HPDE6-E6E7 (cell line): Measurements from ENCODE around the gene CFH.
"Not testable (repeated sequence)": the region's sequence is repeated elsewhere in the genome, so short reads cannot be mapped to it uniquely, and the experiment has no call there.

Experiments
- DNase-seq: peaks from one replicate; pipeline ENCODE4 v3.0.0; 2011; ENCODE audit warnings: missing footprints; ENCODE audit errors: extremely low spot score

CFH gene

DNA sequence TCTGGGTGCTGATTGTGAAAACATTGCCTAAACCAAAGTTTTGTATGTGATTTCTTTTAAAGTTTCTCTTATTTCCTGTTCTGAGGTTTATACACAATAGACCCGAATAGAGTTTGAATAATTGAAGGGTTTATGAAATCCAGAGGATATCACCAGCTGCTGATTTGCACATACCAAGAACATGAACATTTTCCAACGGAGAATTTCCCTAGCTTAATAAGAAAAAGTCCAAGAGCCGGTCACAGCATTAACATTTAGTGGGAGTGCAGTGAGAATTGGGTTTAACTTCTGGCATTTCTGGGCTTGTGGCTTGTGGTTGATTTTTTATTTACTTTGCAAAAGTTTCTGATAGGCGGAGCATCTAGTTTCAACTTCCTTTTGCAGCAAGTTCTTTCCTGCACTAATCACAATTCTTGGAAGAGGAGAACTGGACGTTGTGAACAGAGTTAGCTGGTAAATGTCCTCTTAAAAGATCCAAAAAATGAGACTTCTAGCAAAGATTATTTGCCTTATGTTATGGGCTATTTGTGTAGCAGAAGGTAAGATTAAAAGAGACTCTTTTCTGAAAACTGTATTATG, at the start of gene CFH:
TSS of gene CFH (plus strand) at position 407 of the 579 bp plus-strand sequence. CDS start at position 482, 75 bp downstream.
- DNase-seq, result no peak

DNA sequence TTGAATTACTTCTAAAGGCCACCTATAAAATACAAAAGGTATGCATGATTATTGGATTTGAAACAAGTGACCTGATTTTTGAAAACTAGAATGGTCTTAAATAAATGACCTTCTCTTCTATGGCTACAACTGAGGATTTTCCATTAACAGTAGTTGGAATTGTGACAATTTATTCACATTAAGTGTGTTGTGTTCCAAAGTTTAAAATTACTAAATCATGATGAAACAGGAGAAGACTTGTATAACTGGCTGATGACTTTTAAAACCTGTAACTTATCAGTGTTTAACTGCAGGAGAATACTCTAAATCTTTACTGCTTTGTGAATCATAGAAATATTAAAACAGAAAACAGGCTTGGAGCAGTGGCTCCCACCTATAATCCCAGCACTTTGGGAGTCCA, 48.2 kb upstream of the CFH start:
- DNase-seq, result no peak

DNA sequence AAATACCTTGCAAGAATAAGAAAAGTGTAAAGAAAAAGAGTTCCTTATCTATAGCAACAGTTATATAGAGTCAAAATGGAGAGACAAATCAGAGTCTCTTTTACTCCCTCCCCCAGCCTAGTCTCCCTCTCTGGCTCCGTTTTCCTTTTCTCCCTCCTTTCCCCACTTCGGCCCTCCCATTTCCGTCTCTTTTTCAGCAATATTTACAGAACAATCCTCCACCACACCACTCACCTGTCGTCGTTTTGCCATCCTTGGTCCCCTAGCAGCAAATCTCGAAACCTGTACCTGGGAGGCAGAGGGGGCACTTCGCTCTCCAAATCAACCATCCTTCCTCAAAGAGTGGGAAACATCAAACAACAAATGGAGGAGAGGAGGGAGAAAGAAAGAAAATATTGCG, 43.9 kb upstream of the CFH start:
- DNase-seq, result no peak

DNA sequence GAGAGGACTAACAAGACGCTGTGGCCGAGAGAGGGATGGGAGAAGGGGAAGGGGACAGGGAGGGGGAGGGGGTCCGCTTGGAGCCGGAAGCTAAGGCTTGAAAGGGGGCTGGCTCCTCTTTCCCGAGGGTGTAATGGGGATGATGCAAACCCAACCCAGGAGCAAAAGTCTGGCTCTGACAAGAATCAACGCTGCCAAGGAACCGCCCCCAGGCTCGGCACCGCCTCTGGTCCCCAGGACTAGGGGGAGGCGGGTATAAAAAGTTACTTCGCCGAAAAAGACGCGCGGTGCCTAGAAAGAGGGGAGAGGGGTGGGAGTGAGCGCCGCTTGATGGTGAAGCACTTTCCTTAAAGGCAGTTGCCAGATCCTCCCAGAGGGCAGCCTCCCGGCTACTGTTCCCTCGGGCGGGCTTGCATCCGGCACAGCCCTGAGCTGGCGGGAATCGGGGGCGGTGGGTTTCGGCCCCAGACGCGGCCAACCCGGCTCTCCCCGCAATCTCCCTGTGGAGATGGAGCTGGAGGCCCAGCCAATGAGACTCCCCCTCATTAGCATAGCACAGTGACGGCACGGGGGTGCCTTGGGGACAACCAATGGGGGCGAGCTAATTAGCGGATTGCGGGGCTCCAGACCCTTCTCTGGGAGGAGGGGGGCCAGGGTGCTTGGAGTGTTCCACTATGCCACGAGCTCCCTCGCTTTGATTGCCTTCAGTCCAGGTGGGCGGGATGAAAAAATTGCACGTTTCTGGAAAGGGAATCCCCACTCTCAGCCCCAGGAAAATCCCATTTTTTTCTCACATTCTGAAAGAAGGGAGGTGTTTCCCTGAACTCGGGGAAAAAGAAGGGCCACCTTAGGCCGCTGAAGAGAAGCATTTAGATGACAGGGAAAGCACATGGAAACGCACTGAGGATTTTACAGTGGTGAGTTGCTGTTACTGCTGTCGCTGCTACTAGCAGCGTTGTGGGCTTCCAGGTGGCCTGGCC, 43.2 kb upstream of the CFH start, which contains the start of gene KCNT2:
TSS of gene KCNT2 (minus strand) at position 51 of the 980 bp plus-strand sequence. CDS start 131 bp downstream, outside the sequence.
- DNase-seq, result no peak

DNA sequence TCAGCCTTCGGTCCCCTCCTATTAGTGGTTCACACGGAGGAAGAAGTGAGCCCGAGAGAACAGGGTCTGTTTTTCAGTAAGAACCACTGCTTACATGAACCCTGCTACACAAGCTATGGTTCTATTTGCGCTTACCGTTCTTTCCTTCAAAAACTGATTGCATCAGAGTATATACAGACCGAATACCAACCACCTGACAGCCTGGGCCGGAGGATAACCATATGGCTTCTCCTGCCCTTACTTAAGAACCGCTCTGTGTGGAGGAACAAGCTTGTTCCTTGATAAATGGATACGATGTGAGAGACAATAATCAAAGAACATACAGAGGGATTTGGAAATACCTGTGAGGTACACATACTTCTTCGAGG, 42.5 kb upstream of the CFH start:
- no peak for DNase-seq

DNA sequence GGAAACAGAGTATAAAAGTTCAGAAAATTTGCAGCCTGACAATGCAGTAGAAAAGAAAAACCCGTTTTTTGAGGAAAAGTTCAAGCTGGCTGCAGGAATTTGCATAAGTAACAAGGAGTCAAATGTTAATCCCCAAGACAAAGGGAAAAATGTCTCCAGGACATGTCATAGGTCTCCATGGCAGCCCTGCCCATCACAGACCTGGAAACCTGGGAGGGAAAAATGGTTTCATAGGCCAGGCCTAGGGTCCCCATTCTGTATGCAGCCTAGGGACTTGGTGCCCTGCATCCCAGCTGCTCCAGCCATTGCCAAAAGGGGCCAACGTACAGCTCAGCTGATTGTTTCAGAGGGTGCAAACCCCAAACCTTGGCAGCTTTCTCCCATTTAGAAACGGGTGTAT, 40.0 kb upstream of the CFH start:
- no peak for DNase-seq

DNA sequence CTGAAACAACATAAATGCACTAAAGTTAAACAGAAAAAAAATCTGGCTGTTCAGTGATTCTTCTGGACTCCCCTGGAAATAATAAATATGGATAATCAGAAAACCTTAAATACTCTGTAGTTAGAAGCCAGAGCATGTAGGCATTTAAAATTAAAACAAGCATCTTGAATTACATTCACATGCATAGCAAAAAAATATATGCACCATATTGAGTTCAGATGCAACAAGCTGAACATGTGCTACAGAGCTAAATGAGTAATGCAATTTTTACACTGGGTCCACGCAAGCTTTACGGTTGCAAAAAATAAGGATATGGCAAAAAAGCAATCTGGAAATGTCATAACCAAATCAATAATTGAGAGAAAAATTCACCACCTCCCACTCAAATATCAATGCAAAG, 32.1 kb upstream of the CFH start:
- no peak for DNase-seq

DNA sequence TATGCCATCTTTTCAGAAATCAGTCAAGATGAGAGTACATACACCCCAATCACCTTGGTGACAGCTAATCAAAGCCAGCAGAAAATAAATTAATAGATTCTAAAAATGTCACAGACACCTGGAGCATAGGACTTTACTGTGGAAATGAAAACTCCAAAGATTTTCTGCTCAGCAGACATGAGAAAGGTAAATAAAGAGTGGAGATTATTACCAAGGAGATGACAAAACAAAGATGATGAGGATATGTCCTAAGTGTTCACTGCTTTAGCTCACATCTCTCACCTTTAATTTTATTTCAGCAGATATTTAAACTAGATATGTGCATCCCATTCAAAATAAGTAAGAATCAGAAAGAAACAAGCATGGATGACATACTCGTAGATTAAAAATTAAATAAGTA, 28.8 kb upstream of the CFH start:
- no peak for DNase-seq

DNA sequence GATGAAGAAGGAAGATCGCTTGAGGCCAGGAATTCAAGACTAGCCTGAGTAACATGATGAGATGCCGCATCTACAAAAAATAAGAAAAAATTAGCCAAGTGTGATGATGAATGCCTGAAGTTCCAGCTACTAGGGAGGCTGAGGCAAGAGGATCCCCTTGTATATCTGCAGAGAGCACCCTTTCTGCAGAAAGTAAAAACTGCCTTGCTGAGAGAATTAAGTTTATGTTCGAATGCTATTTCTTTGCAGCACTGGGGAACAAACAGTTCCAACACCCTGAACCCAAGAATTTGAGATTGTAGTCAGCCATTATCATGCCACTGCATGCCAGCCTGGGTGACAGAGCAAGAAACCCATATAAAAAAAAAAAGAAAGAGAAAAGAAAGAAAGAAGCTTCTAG, 23.0 kb upstream of the CFH start:
- DNase-seq, result no peak

DNA sequence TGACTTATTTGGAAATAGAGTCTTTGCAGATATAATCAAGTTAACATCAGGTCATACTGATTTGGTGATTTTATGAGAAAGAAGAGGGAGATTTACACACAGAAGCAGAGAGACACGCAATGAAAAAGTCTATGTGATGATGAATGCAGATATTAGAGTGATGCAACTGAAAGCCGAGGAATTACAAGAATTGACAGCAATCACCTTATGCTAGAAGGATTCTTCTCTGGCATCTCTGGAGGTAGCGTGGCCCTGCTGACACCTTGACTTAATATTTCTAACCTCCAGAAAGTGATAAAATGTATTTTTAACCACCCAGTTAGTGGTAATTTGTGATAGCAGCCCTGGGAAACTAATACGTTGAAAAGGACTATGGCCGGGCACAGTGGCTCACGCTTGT, 14.2 kb upstream of the CFH start:
- no peak for DNase-seq

DNA sequence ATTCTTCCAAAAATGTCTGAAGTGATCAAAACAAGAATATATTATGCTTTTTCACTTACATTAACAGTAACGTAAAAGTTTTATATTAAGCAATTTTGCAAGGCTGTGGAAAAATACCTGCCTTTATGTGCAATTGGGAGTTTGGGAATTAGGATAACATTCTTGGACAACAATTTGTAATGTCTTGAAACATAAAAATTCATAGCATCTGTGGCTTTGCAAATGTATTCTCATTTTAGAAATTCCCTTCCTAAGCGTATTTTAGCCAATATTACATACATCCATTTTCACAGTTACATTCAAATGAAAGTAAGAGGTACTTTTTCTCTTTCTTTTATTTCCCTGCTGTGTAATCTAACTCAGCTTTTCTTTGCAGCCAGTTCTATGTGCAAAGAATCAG, 13.4 kb upstream of the CFH start:
- DNase-seq, result no peak

DNA sequence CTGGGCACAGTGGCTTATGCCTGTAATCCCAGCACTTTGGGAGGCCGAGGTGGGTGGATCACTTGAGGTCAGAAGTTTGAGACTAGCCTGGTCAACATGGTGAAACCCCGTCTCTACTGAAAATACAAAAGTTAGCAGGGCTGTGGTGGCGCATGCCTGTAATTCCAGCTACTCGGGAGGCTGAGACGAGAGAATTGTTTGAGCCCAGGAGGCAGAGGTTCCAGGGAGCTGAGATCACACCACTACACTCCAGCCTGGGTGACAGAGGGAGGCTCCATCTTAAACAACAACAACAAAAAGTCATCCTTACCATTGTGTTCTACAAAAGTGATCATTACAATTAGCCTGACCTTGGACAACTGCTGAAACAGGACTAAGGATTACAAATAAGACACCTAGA, 12.6 kb upstream of the CFH start:
- DNase-seq, result not testable (repeated sequence)

DNA sequence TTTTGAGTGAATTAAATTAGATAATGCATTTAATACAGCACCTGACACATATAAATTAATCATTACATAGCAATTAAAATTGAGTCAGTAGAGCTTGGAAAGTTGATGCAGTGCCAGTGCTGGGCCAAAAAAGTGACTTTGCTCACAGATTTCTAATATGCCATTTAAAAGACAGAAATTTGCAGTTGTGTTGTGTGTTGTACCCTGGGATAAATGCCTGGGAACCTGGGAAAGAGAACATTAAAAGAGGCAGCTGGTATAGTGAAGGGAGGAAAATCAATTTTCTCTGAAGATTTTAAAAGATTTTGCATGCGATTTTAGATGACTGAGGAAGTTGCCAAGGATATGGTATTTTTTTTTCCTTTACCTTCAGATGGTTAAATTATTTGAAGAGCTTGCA, 10.9 kb upstream of the CFH start:
- DNase-seq, result no peak

DNA sequence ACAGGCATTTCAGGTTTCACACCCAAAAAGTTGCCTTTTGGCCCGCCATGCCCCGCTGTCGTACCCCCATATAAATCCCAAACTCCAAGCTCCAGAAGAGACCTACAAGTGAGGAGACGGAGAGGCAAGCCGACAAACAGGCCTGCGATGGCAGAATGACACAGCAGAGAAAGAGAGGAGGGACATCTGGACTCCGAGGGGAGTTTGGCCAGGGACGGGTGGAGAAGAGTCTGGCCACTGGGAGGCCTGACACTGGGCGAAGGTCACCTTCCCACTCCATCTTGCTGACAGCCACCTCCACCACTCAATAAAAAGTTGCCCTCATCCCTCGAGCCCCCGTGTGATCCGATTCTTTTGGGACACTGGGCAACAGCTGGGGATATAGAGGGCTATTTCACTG, 1.9 kb upstream of the CFH start:
- DNase-seq, result no peak

DNA sequence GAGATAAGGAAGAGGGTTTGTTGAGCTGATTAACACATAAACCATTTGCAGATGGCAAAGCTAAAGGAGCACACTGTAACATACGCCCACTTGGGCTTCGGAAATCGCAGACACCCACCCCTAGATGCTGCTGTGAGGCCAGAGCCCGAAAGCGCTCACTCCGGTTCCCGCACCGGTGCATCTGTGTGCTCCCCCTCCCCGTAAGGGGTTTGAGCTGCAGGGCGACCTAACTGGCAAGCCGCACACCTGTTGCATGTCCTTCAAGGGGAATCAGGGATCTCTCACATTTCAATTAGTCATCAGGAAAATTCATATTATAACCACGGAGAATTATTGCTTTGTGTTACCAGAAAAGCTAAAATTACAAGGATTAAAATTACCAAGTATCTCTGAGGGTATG, 1.4 kb upstream of the CFH start:
- DNase-seq, result no peak

DNA sequence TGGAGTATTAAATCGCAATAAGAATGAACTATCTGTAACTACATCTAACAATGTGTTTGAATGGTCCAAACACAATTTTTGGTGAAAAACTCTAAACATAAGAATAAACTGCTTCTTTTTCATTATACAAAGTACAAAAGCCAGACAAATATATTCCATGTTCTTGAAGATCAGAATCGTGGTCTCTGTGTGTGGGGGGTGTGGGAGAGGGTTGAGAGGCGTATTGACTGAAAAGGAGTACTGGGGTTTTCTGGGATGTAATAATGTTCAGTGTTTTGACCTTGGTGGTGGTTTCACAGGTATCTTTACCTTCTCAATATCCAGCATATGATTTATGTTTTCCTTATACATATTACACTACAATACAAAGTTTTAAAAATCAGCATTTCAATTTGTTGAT, 764 bp upstream of the CFH start:
- DNase-seq, result no peak

DNA sequence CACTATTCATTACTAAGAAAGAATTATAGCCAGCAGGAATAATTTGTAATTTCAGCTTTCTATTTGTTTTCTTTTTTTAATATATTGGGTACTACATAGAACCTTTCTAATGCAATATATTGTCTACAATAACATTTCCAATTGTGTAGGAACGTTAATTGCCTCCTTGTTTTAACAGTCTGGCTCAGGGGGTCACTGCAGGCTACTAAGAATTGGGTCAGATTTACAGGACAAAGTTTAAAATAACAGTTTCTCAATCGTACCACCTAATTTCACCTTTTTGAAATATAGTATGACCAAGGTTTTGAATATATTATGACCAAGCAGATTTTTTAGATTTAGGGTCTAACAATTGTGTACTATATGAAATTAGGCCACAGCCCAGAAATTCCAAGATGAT, 2.4 kb downstream of the CFH start:
- no peak for DNase-seq

DNA sequence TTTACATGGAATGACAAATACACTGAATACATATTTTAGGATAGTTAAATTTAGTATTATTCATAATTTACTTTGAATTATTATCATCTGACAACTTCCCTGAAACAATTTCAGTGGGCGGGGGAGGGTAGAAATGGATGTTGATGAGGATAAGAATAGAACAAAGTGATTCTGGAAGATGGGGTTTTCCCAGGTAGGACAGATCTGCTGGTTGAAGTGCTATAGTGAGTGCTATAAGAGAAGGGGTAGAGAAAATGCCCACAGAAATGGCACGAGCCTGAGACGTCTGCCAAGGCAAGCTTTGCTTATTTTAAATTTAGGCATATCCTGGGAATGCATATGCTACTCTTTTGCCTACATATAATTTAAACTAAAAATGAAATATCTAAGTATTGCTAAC, 3.2 kb downstream of the CFH start:
- no peak for DNase-seq

DNA sequence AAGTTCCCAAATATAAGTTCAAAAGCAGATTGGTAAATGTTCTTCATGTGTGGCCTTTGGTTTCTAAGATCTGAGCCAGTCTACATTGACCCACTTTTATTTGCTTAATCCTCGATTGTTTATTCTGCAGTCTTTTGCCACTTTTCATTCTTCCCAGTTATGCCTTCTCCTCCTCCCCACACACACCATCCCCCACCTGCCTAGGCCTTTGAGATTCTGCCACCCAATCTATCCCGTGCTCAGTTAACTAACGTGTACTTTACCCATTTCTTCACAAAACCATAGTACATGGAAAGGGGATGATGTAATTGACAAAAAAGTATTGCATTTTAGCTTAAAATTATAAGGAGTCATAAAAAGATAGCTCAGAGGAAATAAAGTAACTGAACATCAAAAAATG, 3.7 kb downstream of the CFH start:
- DNase-seq, result no peak

DNA sequence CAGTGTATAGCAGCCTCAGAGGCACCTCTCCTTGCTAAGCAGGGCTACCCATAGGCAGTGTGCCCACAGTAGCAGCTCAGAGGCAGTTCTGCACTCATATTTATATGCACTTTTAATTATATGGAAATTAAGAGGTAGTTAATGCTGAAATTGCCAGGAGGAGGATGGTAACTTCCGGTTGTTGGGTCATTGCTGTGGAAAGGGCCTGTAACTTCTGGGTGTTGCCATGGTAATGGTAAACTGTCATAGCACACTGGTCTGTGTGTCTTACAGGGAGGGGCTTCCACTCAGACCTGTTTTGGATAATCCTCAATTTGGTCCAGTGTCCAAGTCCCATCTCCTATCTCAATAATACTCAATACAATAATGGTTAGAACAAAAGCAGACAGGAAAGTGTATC, 7.6 kb downstream of the CFH start:
- DNase-seq, result no peak

DNA sequence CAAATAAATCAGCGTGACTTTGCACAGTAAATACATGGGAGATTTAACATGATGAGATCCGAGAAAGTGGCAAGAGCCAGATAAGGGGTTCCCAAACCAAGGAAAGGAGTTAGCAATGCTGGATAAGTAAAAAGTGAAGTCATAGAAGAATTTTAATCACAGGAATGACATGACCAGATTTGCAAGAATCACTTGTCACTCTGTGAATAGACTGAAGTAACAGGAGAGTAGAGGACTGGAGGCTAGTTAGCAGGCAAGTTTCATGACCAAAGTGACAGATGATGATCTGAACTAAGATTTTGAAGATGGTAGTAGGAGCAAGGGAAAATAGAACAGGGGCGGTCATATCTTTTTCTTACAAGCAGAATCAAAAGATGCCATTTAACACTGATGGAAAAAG, 8.4 kb downstream of the CFH start:
- no peak for DNase-seq

DNA sequence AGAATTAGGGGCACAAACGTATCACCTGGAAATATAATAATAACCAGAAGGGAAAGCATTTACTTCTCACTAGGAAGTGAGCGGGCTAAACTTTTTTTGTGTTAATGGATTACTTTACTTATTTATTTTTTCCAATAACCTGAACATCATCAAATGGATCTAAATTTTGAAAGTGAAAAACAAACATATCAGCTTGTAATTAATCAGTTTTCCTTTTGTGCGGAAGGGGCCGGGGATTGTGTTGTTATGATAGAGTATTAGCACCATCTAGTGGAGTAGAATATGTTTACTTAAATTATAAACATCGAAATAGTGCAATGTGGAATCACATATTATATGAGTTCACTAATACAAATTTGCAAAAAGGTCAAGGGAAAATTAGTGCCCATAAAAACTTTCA, 9.0 kb downstream of the CFH start:
- peak; percentile 21 for DNase-seq

DNA sequence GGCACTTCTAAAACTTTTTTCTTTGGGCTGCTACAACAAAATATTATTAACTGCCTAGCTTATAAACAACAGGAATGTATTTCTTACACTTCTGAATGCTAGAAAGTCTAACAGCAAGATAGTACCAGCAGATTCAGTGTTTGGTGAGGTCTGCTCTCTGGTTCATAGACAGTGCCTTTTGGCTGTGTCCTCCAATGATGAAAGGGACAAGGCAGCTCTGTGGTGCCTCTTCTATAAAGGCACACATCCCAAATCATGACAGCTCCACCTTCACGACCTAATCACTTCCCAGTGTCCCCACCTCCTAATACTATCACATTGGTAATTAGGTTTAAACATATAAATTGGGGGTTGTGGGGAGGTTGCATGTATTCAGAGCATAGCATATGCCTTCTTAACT, 9.5 kb downstream of the CFH start:
- DNase-seq, result no peak
